Measurements from ENCODE around the gene GFPT2.

Gene GFPT2

DNA sequence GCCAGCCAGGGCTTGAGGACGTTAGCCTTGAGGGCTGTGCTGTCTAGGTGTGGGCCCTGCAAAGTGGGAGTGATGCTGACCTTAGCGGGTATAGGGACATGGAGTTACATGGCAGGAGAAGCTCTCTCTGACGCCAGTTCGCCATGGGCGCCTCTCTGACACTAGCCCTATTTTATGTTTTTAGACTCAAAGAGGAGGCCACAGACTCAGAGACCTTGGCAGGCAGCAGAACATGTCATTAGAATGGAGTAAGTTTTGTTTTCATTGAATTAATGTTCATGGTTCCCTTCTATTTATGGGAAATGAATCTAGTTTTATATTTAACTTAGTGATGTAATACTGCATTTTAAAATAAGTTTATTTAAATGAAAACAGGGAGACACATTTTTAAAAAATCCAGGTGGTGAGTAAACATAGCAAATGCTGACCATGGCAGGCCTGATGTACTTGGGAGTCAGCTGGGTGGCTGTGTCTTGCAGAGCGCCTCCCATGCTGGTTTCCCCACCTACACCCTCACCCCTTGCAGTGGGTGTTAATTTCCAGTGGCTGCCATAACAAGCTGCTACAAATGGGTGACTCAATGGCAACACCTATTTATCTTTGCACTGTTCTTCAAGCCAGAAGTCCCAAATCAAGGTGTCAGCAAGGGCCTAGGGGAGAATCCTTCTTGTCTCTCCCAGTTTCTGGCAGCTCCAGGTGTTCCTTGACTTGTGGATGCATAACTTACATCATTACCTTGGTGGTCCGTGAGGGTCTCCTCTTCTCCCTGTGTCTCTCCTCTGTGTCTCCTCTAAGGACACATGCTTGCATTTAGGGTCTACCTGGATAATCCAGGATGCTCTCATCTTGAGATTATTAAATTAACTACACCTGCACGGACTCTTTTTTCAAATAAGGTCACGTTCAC, 25.6 kb upstream of the GFPT2 start:
- DNase-seq, result no peak

DNA sequence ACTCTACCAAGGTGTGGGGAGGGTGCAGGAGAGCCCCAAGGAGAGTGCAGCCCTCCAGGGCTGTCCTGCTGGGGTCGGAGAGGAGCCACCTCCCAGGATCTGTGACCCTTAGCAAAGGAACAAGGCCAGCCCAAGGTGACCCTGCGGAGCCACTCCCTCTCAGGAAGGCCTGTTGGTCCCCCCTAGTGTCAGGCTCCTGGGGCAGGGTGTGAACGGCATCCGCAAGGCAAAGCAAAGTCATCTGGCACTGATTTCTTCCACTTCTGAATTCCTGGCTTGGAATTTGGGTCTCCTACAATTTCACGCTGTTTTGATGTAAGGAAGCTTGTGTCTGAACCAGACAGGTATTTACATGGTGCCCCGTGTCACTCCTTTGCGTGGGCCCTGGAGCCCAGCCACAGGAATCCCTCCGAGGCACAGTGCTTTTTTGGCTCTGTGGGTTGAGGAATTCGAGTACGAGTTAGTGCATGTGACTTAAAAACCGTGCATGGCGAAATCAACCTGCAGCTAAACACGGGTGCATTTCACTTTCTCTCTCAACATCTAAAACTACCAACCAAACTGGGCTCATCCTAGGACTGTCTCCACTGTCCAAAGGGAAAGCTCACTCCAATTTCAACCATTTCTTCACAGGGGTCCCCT, 24.5 kb upstream of the GFPT2 start:
- DNase-seq, result no peak

DNA sequence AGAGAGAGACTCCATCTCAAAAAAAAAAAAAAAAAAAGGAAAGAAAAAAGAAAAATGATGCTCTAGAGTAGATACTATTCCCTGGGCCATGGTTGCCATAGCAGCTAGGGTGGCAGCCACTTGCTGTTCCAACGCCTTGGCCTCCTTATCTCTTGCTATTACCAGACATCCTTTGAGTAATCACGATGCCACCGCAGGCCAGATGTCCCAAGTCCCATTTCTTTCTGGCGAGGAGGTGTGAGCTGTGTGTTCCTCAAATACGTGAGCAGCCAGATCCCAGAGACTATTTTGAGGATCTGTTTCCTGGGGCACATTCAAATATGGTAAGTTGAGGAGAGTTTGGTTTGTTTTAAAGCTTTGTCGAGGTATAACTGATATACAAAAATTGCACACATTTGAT, 23.4 kb upstream of the GFPT2 start:
- no peak for DNase-seq

DNA sequence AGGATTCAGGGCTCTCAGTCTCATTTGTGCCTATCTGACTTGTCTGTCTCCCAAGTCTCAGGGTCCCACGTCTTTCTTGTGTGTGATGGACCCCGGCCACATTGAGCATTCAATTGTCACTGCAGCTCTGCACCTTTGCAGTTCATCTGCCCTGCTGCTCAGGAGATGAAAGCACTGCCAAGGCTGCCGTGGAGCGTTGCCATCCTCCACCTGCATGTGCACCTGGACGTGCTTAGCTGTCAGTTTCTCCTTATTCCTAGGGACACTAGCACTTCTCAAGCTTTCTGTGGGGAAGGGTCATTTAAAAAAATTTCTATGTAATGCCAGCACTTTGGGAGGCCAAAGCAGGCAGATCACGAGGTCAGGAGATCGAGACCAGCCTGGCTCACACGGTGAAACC, 22.8 kb upstream of the GFPT2 start:
- no peak for DNase-seq

GRCh38 chr5:180375291-180375690, 22.2 kb upstream of the GFPT2 start:
- no peak for DNase-seq

DNA sequence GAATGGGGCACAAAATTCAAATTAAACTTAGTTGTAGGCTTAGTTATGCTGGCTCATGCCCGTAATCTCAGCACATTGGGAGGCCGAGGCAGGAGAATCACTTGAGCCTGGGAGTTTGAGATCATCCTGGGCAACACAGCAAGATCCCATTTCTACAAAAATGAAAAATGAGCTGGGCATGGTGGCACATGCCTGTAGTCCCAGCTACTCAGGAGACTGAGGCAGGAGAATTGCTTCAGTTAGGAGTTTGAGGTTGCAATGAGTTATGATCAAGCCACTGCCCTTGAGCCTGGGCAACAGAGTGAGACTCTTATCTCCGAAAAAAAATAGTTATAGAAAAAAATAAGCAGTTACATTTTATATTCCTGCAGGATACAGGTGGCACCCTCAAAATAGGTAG, 20.7 kb upstream of the GFPT2 start:
- DNase-seq, result no peak

DNA sequence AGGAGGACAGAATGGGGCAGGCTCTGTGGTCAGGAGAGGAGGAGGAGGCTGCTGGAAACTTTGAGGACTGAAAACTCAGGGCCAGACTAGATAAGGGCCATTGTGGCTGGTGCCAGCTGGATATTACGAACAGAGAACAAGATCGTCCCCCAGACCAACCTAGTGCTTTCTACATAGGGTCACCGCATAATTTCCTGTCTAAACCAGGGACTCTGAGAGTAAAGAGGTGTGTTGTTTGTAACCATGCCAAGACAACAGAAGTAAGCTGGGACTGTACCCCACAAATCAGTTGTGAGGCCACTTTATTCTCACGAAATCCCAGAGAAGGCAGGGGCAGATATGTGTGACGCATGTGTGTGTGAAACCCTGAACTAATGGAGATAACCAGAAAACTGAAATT, 20.3 kb upstream of the GFPT2 start:
- peak; percentile 92 for DNase-seq

DNA sequence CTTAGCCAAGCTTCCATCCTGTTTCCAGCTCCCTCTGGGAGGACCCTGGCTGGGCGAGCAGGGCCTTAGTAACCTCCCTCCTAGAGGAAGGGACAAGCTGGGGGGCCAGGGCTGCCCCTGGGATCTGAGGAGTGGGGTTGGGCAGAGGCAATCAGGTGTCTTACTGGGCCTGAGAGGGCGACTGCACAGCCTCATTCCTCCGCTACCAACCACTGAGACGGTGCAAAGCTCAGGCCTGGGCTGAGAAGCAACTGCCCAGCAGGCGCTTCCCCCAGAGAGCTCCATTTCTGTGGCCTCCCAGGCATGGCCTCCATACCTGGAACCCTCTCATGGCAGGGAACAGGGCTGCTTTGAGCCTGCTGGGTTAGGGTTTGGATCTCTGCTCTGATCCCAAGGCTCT, 18.8 kb upstream of the GFPT2 start:
- DNase-seq, result no peak

- DNase-seq, result no peak
Observed at GRCh38 chr5:180370861-180371641, 17.9 kb upstream of the GFPT2 start.

DNA sequence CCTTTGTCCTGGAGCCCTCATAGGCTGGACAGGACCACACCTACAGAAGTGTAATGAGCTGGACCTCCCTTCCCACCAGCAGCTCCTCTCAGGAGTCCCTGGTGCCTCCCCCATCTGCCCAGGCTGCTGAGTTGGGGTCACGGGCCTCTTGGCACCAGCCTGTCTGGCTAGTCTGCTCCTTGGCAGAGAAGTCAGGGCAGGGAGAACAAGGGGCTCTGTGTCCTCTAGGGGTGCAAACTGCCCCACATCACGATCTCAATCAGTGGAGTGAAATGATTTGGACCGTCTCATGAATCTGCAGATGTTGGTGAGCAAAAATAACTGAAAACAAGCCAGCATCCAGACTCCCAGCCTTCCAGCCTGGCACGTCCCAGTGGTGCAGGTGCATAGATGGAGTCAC, 14.9 kb upstream of the GFPT2 start:
- DNase-seq, result no peak

- DNase-seq, result no peak
Observed at GRCh38 chr5:180367300-180367699, 14.2 kb upstream of the GFPT2 start.

GRCh38 chr5:180366326-180366725, 13.2 kb upstream of the GFPT2 start:
- no peak for DNase-seq

- no peak for DNase-seq
Observed at GRCh38 chr5:180365829-180366228, 12.7 kb upstream of the GFPT2 start.

- no peak for DNase-seq
Observed at GRCh38 chr5:180364306-180364856, 11.2 kb upstream of the GFPT2 start.

- no peak for DNase-seq
Observed at GRCh38 chr5:180360078-180360957, 7.2 kb upstream of the GFPT2 start.

DNA sequence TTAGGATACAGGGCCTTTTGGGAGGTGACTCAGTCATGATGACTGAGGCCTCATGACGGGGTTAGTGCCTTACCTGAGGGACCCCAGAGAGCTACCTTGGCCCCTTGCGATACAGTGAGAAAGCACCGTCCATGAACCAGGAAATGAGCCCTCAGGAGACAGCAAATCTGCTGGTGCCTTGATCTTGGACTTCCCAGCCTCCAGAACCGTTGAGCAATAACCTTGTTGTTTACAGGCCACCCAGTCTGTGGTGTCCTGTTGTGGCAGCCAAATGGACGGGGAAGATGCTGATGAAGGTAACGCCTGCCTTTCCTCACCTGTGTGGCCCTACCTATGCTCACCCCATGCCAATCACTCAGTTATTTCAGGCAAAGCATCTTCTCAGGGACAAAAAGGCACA, 5.6 kb upstream of the GFPT2 start:
- DNase-seq, result no peak

DNA sequence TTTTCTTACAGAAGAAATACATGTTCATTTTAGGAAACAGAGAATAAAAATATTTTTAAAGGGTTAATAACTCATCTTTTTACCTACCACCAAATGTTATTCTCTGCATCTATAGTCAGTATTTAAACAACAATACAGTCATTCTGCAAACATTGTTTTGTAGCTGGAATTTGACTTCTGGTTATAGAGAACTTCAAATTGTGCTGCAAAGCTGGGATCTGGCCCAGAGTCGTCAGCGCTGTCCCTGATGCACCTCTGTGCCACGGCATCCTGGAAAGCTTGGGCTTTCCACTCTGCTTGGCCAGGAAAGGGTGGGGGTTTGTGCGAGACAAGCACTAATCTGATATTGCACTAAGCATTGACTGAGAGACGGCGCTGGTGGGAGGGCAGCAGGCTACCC, 5.0 kb upstream of the GFPT2 start:
- DNase-seq, result no peak

- no peak for DNase-seq
Observed at GRCh38 chr5:180354966-180355365, 1.8 kb upstream of the GFPT2 start.

DNA sequence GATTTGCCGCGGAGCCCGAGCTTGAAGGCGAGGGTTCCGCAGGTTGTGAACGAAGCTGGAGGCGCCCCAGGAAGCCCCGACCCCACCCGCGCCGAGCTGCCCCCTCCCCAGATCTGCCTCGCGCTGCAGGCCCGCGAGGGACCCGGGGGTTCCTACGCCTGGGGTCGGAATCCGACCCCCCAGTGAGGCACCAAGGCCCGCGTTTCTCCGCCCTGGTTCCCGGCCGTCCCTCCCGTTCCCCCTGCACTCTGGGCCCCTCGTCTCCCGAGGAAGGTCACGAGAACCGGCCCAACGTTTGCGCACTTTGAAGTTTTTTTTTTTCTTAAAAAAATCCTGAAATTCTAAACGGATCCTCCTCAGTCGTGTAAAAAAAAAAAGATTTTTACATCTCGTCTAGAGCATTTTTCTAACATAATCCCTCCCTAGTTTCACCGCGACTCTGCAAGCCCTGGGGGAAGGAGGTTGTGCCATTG, 880 bp upstream of the GFPT2 start:
- DNase-seq, result no peak

DNA sequence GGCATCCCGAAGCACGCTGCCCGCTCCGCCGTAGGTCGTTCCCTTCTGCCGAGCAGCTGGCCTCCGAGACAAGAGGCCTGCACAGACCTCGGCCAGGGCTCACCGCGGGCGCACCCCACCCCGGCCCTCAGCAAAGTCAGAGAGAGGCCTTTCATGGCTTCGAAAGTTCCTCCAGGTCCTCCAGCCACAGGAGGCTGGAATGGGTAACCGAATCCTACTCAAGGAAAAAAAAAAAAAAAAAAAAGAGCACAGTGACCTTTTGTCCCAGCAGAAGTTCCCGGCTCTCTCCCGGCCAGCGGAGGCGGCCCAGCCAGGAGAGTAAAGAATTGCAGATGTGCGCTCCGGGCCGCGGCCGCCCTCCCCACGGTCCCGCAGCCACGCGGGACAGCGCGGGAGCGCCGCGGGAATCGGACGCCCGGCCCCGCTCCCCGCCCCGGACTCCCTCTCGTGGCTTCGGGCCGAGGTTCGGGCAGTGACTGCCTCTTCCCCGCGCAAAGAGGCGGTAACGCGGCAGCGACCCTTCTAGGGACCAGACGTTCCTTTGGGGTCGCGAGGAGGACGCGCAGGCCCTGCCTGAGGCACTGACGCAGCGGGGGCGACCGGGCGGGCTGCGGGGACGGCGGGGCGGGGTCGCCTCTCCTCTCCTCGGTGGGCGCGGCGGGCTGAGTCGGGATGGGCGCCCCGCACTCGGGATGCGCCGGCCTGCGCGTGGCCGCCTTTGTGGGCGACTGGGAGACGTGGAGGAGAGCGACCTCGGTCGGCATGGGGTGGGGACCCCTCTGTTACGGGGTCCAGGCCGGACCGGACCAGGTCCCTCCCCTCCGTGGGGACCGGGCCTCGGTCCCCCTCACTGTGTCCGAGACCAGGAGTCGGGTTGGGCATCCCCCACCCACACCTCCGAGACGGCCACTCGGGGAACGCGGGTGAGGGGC, 754 bp downstream of the GFPT2 start:
- DNase-seq, result no peak
